ENCODE measurements around the gene SMURF1. TPM values are rescaled to one million over a fixed set of nuclear protein-coding genes. Genes with fewer than 3 reads are reported as not detected.

Gene SMURF1
- total and polyA plus RNA-seq, 2 of the 8 experiments (the other 6 are each of a cell fraction or from before 2014, with no cell fraction given): 9.6 to 24.5 TPM

DNA sequence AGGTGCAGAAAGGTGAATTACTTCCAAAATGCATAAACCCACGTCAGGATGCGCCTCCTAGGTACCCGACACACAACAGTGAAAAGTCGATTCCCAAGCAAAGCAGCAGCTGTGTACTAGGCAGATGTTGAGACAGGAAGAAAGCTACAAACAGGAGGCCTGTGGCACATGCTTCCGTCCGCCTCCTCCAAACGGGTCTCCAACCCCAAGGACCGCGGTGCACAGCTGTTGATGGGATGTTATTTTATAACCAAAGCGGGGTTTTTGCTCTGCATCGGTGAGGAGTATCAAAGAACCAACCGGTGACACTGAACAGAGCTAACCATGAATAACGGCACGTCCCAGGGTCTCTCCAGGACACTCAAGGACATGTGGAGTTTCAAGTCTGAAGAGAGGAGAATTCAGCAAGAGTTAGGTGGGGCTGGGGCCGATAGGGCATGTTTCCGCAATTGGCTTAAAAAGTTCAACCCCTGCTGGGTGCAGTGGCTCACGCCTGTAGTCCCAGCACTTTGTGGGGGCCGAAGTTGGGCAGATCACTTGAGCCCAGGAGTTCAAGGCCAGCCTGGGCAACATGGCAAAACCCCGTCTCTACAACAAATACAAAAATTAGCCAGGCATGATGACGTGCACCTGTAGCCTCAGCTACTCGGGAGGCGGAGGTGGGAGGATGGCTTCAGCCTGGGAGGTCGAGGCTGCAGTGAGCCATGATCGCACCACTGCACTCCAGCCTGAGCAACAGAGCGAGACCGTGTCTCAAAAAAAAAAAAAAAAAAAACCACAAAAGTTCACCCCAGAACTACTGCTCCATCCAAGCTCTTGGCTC lies 108.0 kb downstream of the SMURF1 start:
- H3K4me2 ChIP-seq (ENCODE audit: insufficient read depth in 1 of 2, low read depth in 2 of 2, low read length in 2 of 2): no peak overlapping the region
- FAIRE-seq (no peak), DNase-seq (ENCODE audit: low read depth in 1 of 2, low spot score in 2 of 2) (no peak)
- H3K4me3 ChIP-seq (ENCODE audit: extremely low read depth in 1 of 4, insufficient read depth in 2 of 4, low read depth in 3 of 4, low read length in 4 of 4): no peak overlapping the region
- H3K56ac ChIP-seq (replicated peaks; ENCODE audit: insufficient read length, low read depth, low read length): no peak overlapping the region
- H2BK5ac ChIP-seq (ENCODE audit: low read depth, low read length): no peak overlapping the region
- H2BK120ac ChIP-seq (replicated peaks; ENCODE audit: low read depth, low read length): no peak overlapping the region
- H3K23me2 ChIP-seq (ENCODE audit: low read depth, low read length): no peaks in the 10 kb centered on the region
- no peaks in the 10 kb centered on the region for H3K27me3 ChIP-seq (replicated peaks in 1 of 4; ENCODE audit: control insufficient read depth in 3 of 4, extremely low read depth in 1 of 4, insufficient read depth in 3 of 4, low read length in 3 of 4)
- no peak overlapping the region for H3K18ac ChIP-seq (ENCODE audit: extremely low read depth, low read length)
- 91% methylated on average over 26 of the region's 26 CpGs; no CpG with 5 or more reads in 1 of the 2 experiments for WGBS, 2 experiments (ENCODE audit: extremely low coverage in 1 of 2, insufficient coverage in 1 of 2, insufficient read length in 1 of 2, insufficient replicate concordance in 2 of 2, low coverage in 1 of 2, low lambda C conversion rate in 2 of 2, missing lambda C conversion rate in 1 of 2)
- H3K36me3 ChIP-seq (ENCODE audit: control insufficient read depth in 2 of 4, insufficient read depth in 4 of 4, low read length in 3 of 4): peaks cover 28 to 71% (median 53%) of the 10 kb centered on the region in 4 experiments
- H2BK15ac ChIP-seq (ENCODE audit: low read length): no peak overlapping the region
- H2AFZ ChIP-seq (ENCODE audit: low read length): no peak overlapping the region
- H3K4ac ChIP-seq (replicated peaks; ENCODE audit: insufficient read length, low read depth, low read length): no peak overlapping the region
- peaks cover 8% of the 10 kb centered on the region in 2 experiments for H4K20me1 ChIP-seq (replicated peaks in 1 of 2; ENCODE audit: control insufficient read depth in 1 of 2, insufficient read depth in 2 of 2, low read length in 2 of 2)
- ChIA-PET CTCF (ENCODE audit: partially characterized antibody) (interaction anchor here (0.6 to 6.2 kb wide), 35 partner anchors 8 to 322 kb away, joined by 3 to 87 read pairs (median 3); partner anchors contain the start of gene KPNA7), POLR2A (ENCODE audit: partially characterized antibody) (interaction anchor here (1.2 kb wide), 1 partner anchor 10 kb away, joined by 4 read pairs; no protein-coding TSS in a partner anchor)
- no peak overlapping the region for H3K23ac ChIP-seq (ENCODE audit: insufficient read length)
- H3K9me3 ChIP-seq (ENCODE audit: insufficient read depth in 2 of 2, low read depth in 1 of 2, low read length in 1 of 2): no peaks in the 10 kb centered on the region
- H2BK12ac ChIP-seq (ENCODE audit: low read depth, low read length): no peak overlapping the region
- no peak overlapping the region; a peak in 1 of 7 replicates for H3K9ac ChIP-seq (replicated peaks in 1 of 4; ENCODE audit: extremely low read depth in 1 of 4, low read depth in 3 of 4, low read length in 3 of 4)
- no peak overlapping the region for H4K5ac ChIP-seq (ENCODE audit: insufficient read length, low read depth, low read length)
- no peak overlapping the region for H4K8ac ChIP-seq (ENCODE audit: extremely low read depth, insufficient read depth, low read length)
- H3K27ac ChIP-seq (ENCODE audit: low read depth, low read length): no peak overlapping the region
- no peak overlapping the region for H4K91ac ChIP-seq (replicated peaks; ENCODE audit: insufficient read length, low read length)
- H3K79me2 ChIP-seq (ENCODE audit: control insufficient read depth in 1 of 2, insufficient read depth in 2 of 2, low read length in 2 of 2): no peaks in the 10 kb centered on the region
- H3K14ac ChIP-seq (ENCODE audit: insufficient read length): no peak overlapping the region
- H3K4me1 ChIP-seq (replicated peaks in 1 of 4; ENCODE audit: control insufficient read depth in 3 of 4, insufficient read depth in 4 of 4, low read length in 3 of 4): no peaks in the 10 kb centered on the region
- H2AK5ac ChIP-seq (ENCODE audit: low read depth, low read length): no peak overlapping the region
- H2BK20ac ChIP-seq (ENCODE audit: low read length): no peak overlapping the region
- H3K79me1 ChIP-seq (ENCODE audit: low read depth, low read length): no peaks in the 10 kb centered on the region
- TF ChIP-seq EGR1 (IDR thresholded peaks at IDR 0.05; ENCODE audit: borderline replicate concordance, low read depth, low read length) (no peak), JUN (IDR thresholded peaks at IDR 0.05; ENCODE audit: low read depth, low read length) (no peak), BCL11A (IDR thresholded peaks at IDR 0.05; ENCODE audit: low read depth in 2 of 2, low read length in 2 of 2) (no peak)
- TF ChIP-seq, protein P1, sequence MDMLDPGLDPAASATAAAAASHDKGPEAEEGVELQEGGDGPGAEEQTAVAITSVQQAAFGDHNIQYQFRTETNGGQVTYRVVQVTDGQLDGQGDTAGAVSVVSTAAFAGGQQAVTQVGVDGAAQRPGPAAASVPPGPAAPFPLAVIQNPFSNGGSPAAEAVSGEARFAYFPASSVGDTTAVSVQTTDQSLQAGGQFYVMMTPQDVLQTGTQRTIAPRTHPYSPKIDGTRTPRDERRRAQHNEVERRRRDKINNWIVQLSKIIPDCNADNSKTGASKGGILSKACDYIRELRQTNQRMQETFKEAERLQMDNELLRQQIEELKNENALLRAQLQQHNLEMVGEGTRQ (IDR thresholded peaks at IDR 0.05; ENCODE audit: low read length): no peak

Data from H1 (cell line).